Colonic mucosa (tissue), 4 donors: ENCODE data around the gene SERPINA1. TPM values are rescaled to one million over a fixed set of nuclear protein-coding genes. Genes with fewer than 3 reads are reported as not detected.
"Not testable (repeated sequence)": the region's sequence is repeated elsewhere in the genome, so short reads cannot be mapped to it uniquely, and the experiment has no call there.

Experiments used
- DNase-seq: peaks from one replicate; pipeline ENCODE4 v3.0.0-alpha.2; 2020
- H3K27ac ChIP-seq: fragments of 200-600 bp; one replicate; pipeline ENCODE4 v1.8.0; 2021
- H3K27me3 ChIP-seq: fragments of 200-600 bp; one replicate; pipeline ENCODE4 v1.8.0; 2021
- H3K36me3 ChIP-seq: fragments of 200-600 bp; one replicate; pipeline ENCODE4 v1.8.0; 2021
- H3K4me1 ChIP-seq: fragments of 200-600 bp; one replicate; pipeline ENCODE4 v1.8.0; 2021; ENCODE audit warnings: mild to moderate bottlenecking
- H3K4me3 ChIP-seq: fragments of 200-600 bp; one replicate; pipeline ENCODE4 v1.8.0; 2021
- H3K9ac ChIP-seq, 2 donors: one replicate each; pipeline ENCODE4 v1.7.0; 2013; ENCODE audit warnings: control low read depth in 2 of 2, low read depth in 2 of 2, low read length in 2 of 2
- H3K9me3 ChIP-seq: fragments of 200-600 bp; one replicate; pipeline ENCODE4 v1.8.0; 2021
- intact Hi-C: fragments of 100-400 bp; cut with DNase I; formaldehyde crosslinking; loops from one replicate; pipeline ENCODE4 v1.14.1; 2022
- total RNA-seq, 2 donors: library from RNA; stranded (reverse); fragmentation: NEBNext Ultra II Directional in 1 of 2; extraction: Animal tissue kit (Norgen Biotek cat#: 25700) in 1 of 2; gene quantifications; one replicate each; pipeline ENCODE4 v1.2.1, GENCODE V29; 2021
- TF ChIP-seq, protein P1 (sequence below): fragments of 200-600 bp; IDR thresholded peaks from one replicate; pipeline ENCODE4 v1.8.0; 2022; ENCODE audit warnings: antibody characterized with exemption, mild to moderate bottlenecking
- donor health status: healthy.
- donor health status: DM: no; HTN: no; CAD: no.
- donor health status: DM: no; HTN: no; CAD: no.

The SERPINA1 gene
- total RNA-seq, 2 donors from 2014 or later: 153 to 278 TPM

GRCh38 chr14:94357166-94357565, 31.2 kb downstream of the SERPINA1 start:
- no peaks in the 10 kb centered on the region for H3K27me3 ChIP-seq
- no peaks in the 10 kb centered on the region for H3K9me3 ChIP-seq
- H3K4me1 ChIP-seq: no peaks in the 10 kb centered on the region
- intact Hi-C loops: no loop called here
- no peak for DNase-seq
- no peak overlapping the region for H3K9ac ChIP-seq
- H3K27ac ChIP-seq: no peak overlapping the region
- TF ChIP-seq, protein P1, sequence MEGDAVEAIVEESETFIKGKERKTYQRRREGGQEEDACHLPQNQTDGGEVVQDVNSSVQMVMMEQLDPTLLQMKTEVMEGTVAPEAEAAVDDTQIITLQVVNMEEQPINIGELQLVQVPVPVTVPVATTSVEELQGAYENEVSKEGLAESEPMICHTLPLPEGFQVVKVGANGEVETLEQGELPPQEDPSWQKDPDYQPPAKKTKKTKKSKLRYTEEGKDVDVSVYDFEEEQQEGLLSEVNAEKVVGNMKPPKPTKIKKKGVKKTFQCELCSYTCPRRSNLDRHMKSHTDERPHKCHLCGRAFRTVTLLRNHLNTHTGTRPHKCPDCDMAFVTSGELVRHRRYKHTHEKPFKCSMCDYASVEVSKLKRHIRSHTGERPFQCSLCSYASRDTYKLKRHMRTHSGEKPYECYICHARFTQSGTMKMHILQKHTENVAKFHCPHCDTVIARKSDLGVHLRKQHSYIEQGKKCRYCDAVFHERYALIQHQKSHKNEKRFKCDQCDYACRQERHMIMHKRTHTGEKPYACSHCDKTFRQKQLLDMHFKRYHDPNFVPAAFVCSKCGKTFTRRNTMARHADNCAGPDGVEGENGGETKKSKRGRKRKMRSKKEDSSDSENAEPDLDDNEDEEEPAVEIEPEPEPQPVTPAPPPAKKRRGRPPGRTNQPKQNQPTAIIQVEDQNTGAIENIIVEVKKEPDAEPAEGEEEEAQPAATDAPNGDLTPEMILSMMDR: no peak
- no peak overlapping the region for H3K4me3 ChIP-seq
- no peaks in the 10 kb centered on the region for H3K36me3 ChIP-seq

DNA sequence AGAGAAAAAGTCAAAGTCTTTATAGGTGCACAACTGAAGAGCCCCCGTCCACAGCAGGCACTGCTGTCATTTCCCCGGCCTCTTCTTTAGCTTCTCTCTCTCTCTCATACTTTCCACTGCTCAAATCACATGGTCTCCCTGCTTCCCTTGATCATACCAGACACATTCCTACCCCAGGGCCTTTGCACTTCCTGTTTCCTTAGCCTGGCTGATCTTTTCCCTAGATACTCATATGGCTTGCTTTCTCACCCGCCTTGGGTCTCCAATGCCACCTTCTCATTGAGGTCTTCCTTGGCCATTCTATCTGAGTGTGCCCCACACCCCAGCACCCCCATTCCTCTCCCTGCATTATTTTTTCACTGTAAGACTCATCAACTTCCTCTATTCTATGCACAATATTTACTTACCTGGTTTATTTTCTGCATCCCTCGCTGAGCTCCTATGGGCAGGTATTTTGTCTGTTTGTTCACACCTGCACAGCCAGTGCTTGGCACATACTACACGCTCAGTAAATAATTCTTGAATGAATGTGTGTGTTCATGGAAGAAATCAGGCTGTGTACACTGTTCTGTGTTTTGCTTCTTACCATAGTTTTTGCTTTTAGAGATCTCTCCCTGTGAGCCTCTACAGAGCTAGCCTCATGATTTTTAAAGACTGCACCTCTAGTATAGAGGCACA, 31.9 kb downstream of the SERPINA1 start:
- intact Hi-C loops: no loop called here
- no peak overlapping the region for H3K27ac ChIP-seq
- no peaks in the 10 kb centered on the region for H3K27me3 ChIP-seq
- no peak overlapping the region for H3K9ac ChIP-seq
- no peak overlapping the region for H3K4me3 ChIP-seq
- TF ChIP-seq, protein P1: no peak
- no peaks in the 10 kb centered on the region for H3K9me3 ChIP-seq
- no peaks in the 10 kb centered on the region for H3K4me1 ChIP-seq
- no peaks in the 10 kb centered on the region for H3K36me3 ChIP-seq
- peak; percentile 13 for DNase-seq

GRCh38 chr14:94355191-94355794, 33.1 kb downstream of the SERPINA1 start:
- Histone ChIP-seq H3K36me3 (no peaks in the 10 kb centered on the region), H3K27me3 (no peaks in the 10 kb centered on the region), H3K9ac (no peak overlapping the region), H3K4me1 (no peaks in the 10 kb centered on the region), H3K9me3 (no peaks in the 10 kb centered on the region), H3K4me3 (no peak overlapping the region), H3K27ac (no peak overlapping the region)
- peak; percentile 40 for DNase-seq
- intact Hi-C loops: no loop called here
- TF ChIP-seq, protein P1: no peak

- no peak overlapping the region for H3K4me3 ChIP-seq
- no peaks in the 10 kb centered on the region for H3K9me3 ChIP-seq
- no peaks in the 10 kb centered on the region for H3K36me3 ChIP-seq
- H3K27me3 ChIP-seq: no peaks in the 10 kb centered on the region
- DNase-seq: no peak
- TF ChIP-seq, protein P1: no peak
- intact Hi-C loops: loop anchor here (5.0 kb wide), 2 partner anchors 58 to 133 kb away; no protein-coding TSS in a partner anchor
- no peak overlapping the region for H3K9ac ChIP-seq
- H3K27ac ChIP-seq: no peak overlapping the region
- H3K4me1 ChIP-seq: no peaks in the 10 kb centered on the region
Measured at GRCh38 chr14:94354638-94355185, 33.7 kb downstream of the SERPINA1 start.

GRCh38 chr14:94354190-94354589, 34.2 kb downstream of the SERPINA1 start:
- DNase-seq, H3K36me3 ChIP-seq, H3K4me3 ChIP-seq, H3K9me3 ChIP-seq, H3K27ac ChIP-seq, H3K9ac ChIP-seq, H3K27me3 ChIP-seq, H3K4me1 ChIP-seq: not testable (repeated sequence)
- intact Hi-C loops: loop anchor here (5.0 kb wide), 2 partner anchors 58 to 133 kb away; no protein-coding TSS in a partner anchor

- intact Hi-C loops: no loop called here
- Histone ChIP-seq H3K27me3 (no peaks in the 10 kb centered on the region), H3K9me3 (no peaks in the 10 kb centered on the region), H3K36me3 (no peaks in the 10 kb centered on the region), H3K27ac (no peak overlapping the region), H3K9ac (no peak overlapping the region), H3K4me3 (no peak overlapping the region), H3K4me1 (no peaks in the 10 kb centered on the region)
- peak; percentile 13 for DNase-seq
- TF ChIP-seq, protein P1: no peak
Measured at GRCh38 chr14:94349276-94349675, 39.1 kb downstream of the SERPINA1 start.
